Measurements from ENCODE around the gene MESP1. TPM values are rescaled to one million over a fixed set of nuclear protein-coding genes. Genes with fewer than 3 reads are reported as not detected.

MESP1 gene
- polyA plus RNA-seq, 3 donors, result 0.04 to 1.2 (median 0.06) TPM

GRCh38 chr15:89761929-89762328, 10.9 kb upstream of the MESP1 start:
- Histone ChIP-seq H2AFZ (ENCODE audit: insufficient read depth, low read depth, low read length, poor library complexity, severe bottlenecking) (no peak overlapping the region), H3K4me2 (replicated peaks; ENCODE audit: extremely low read depth, low read length, poor library complexity, severe bottlenecking) (no peak overlapping the region), H3K79me2 (ENCODE audit: insufficient read depth, low read length) (no peaks in the 10 kb centered on the region), H3K27me3 (ENCODE audit: control insufficient read depth in 2 of 2, insufficient read depth in 2 of 2, low read length in 2 of 2) (no peaks in the 10 kb centered on the region), H4K20me1 (ENCODE audit: insufficient read depth, low read length) (no peaks in the 10 kb centered on the region), H3K27ac (ENCODE audit: low read depth in 1 of 2, low read length in 2 of 2) (no peak overlapping the region), H3K4me1 (ENCODE audit: control insufficient read depth in 1 of 2, insufficient read depth in 2 of 2, low read length in 2 of 2) (peaks cover 23 to 36% of the 10 kb centered on the region in 2 donors), H3K4me3 (replicated peaks in 1 of 3; ENCODE audit: low read depth in 2 of 3, low read length in 3 of 3) (no peak overlapping the region), H3K36me3 (replicated peaks in 1 of 2; ENCODE audit: control insufficient read depth in 1 of 2, insufficient read depth in 2 of 2, low read length in 2 of 2) (no peaks in the 10 kb centered on the region), H3K9ac (ENCODE audit: insufficient read depth, low read length, poor library complexity, severe bottlenecking) (no peak overlapping the region), H3K9me3 (replicated peaks in 1 of 2; ENCODE audit: control insufficient read depth in 1 of 2, insufficient read depth in 1 of 2, low read length in 2 of 2) (no peaks in the 10 kb centered on the region)
- Mint-ChIP-seq H3K27me3 (ENCODE audit: low read depth in 3 of 3) (peaks cover 0 to 4% (median 0%) of the 10 kb centered on the region in 3 donors), H3K4me1 (peaks cover 26% of the 10 kb centered on the region), H3K36me3 (no peaks in the 10 kb centered on the region), H3K27ac (no peak overlapping the region), H3K4me3 (no peak overlapping the region), H3K9me3 (no peaks in the 10 kb centered on the region)
- TF ChIP-seq CTCF (IDR thresholded peaks at IDR 0.05), result no peak
- DNase-seq, result no peak
- intact Hi-C loops (cut with micrococcal nuclease), result loop anchor here (2.0 to 5.0 kb wide), 3 partner anchors 125 to 325 kb away; no protein-coding TSS in a partner anchor
- WGBS (ENCODE audit: insufficient coverage), result 92% methylated on average over 2 of the region's 5 CpGs

- Mint-ChIP-seq H3K9me3 (no peaks in the 10 kb centered on the region), H3K27me3 (ENCODE audit: low read depth in 3 of 3) (peaks cover 0 to 4% (median 0%) of the 10 kb centered on the region in 3 donors), H3K36me3 (no peaks in the 10 kb centered on the region), H3K4me1 (peaks cover 24% of the 10 kb centered on the region), H3K4me3 (no peak overlapping the region), H3K27ac (peak overlapping the region in 3 of 7 donors; percentile 18 to 53 (median 32))
- no peaks in the 10 kb centered on the region for H3K27me3 ChIP-seq (ENCODE audit: control insufficient read depth in 2 of 2, insufficient read depth in 2 of 2, low read length in 2 of 2)
- DNase-seq, result no peak
- peaks cover 23 to 36% of the 10 kb centered on the region in 2 donors for H3K4me1 ChIP-seq (ENCODE audit: control insufficient read depth in 1 of 2, insufficient read depth in 2 of 2, low read length in 2 of 2)
- WGBS (ENCODE audit: insufficient coverage), result 73% methylated on average over 15 of the region's 18 CpGs
- H3K9ac ChIP-seq (ENCODE audit: insufficient read depth, low read length, poor library complexity, severe bottlenecking), result no peak overlapping the region
- TF ChIP-seq CTCF (IDR thresholded peaks at IDR 0.05), result peak; percentile 62
- no peaks in the 10 kb centered on the region for H3K36me3 ChIP-seq (replicated peaks in 1 of 2; ENCODE audit: control insufficient read depth in 1 of 2, insufficient read depth in 2 of 2, low read length in 2 of 2)
- intact Hi-C loops (cut with micrococcal nuclease), result loop anchor here (2.0 to 5.0 kb wide), 3 partner anchors 126 to 326 kb away; no protein-coding TSS in a partner anchor
- H3K4me3 ChIP-seq (replicated peaks in 1 of 3; ENCODE audit: low read depth in 2 of 3, low read length in 3 of 3), result no peak overlapping the region
- H3K79me2 ChIP-seq (ENCODE audit: insufficient read depth, low read length), result no peaks in the 10 kb centered on the region
- H3K27ac ChIP-seq (ENCODE audit: low read depth in 1 of 2, low read length in 2 of 2), result no peak overlapping the region
- H2AFZ ChIP-seq (ENCODE audit: insufficient read depth, low read depth, low read length, poor library complexity, severe bottlenecking), result no peak overlapping the region
- H3K4me2 ChIP-seq (replicated peaks; ENCODE audit: extremely low read depth, low read length, poor library complexity, severe bottlenecking), result no peak overlapping the region
- no peaks in the 10 kb centered on the region for H4K20me1 ChIP-seq (ENCODE audit: insufficient read depth, low read length)
- no peaks in the 10 kb centered on the region for H3K9me3 ChIP-seq (replicated peaks in 1 of 2; ENCODE audit: control insufficient read depth in 1 of 2, insufficient read depth in 1 of 2, low read length in 2 of 2)
Observed at GRCh38 chr15:89761009-89761831, 10.2 kb upstream of the MESP1 start.

All from CD14-positive monocyte (primary cell).